Activated CD4-positive, alpha-beta T cell treated with anti-CD3 and anti-CD28 coated beads for 4 hours (primary cell): ENCODE measurements around the gene SUN1.

Source experiments
- DNase-seq, 2 donors: peaks; one replicate each; pipeline ENCODE4 v3.0.0-alpha.2; 2020

SUN1 gene

DNA sequence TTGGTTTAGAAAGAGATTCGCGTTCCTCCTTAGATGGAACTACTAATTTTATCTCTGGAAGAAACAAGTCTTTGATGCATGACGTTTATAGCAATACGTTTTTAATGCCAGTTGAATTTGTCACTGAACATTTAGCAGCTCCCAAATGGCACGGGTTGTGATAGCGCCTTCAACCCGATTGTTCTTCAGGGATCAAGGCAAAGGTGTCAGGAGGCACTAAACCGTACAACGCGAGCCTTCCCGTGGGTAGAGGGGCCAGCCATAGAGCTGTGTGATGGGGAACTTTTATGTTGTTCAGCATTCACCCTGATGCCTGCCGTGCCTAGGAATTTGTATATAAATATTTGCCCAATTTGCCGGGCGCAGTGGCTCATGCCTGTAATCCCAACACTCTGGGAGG is 47.4 kb downstream of the SUN1 start:
- no peak for DNase-seq

DNA sequence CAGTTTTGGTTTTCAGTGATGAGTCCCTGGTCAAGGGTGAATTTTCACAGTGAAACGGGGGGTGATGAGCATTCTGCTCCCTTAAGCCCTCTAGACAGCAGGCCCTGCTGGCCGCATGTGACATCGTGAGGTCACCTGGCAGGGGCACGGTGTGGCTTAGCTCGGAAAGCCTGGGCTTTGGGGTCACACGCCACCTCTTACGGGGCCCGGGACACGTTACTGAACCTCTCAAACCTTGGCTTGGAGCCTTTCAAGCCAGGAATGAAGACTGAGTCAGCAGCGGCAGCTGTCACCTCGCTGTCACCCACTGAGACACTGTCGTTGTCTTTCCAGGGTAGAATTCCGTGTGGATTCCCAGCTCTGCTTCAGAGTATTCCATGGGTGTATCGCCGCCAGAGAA is 48.2 kb downstream of the SUN1 start:
- DNase-seq: no peak

DNA sequence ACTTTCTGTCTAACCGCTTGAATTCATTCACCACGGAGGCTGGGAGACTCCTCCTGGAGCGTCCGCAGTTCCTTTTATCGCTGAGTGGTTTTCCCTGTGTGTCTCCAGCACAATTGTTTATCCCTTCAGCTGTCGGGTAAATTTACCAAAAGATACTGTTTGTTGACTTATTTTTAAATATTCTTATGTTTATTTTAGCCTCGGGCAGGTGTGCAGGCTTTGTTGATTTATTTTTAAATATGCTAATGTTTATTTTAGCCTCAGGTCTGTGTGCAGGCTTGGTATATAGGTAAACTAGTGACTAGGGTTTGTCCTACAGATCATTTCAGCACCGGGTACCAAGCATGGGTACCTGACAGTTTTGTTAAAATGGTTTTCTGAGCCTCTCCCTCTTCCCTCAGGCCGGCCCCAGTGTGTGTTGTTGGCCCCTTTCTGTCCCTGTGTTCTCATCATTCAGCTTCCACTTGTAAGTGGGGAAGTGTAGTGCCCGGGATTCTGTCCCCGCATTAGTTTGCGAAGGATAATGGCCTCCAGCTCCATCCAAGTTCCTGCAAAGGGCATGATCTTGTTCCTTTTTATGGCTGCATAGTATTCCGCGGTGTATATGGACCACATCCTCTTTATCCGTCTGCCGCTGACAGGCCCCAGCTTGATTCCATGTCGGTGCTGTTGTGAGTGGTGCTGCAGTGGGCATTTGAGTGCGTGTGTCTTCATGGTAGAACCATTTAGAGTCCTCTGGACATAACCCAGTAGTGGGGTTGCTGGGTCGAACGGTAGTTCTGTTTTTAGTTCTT is 49.4 kb downstream of the SUN1 start:
- DNase-seq: no peak

DNA sequence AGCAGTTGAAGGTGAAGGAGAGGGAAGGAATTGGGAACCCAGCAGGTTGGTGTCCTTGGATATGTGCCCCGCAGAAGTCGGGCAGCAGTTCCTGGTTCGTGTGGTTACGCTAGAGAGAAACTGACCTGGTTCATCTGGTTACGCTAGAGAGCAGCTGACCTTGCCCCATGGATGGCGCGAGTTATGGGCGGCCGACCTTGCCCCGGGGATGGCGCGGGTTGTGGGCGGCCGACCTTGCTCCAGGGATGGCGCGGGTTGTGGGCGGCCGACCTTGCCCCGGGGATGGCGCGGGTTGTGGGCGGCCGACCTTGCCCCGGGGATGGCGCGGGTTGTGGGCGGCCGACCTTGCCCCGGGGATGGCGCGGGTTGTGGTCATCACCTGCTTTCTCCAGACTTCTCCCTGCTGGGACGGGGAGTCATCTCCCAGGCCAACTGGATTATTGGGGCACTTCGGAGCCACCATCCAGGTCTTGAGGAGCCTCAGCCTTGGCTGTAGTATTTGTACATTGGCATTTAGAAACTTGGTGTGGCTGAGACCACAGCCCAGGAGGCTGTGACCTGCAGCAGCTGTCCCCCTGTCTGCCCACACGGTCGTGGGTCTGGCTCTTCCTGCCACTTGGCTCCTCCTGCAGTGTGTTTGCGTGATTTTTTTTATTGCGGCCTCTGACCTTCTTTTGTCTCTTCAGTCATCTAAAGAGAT is 50.2 kb downstream of the SUN1 start:
- no peak for DNase-seq

DNA sequence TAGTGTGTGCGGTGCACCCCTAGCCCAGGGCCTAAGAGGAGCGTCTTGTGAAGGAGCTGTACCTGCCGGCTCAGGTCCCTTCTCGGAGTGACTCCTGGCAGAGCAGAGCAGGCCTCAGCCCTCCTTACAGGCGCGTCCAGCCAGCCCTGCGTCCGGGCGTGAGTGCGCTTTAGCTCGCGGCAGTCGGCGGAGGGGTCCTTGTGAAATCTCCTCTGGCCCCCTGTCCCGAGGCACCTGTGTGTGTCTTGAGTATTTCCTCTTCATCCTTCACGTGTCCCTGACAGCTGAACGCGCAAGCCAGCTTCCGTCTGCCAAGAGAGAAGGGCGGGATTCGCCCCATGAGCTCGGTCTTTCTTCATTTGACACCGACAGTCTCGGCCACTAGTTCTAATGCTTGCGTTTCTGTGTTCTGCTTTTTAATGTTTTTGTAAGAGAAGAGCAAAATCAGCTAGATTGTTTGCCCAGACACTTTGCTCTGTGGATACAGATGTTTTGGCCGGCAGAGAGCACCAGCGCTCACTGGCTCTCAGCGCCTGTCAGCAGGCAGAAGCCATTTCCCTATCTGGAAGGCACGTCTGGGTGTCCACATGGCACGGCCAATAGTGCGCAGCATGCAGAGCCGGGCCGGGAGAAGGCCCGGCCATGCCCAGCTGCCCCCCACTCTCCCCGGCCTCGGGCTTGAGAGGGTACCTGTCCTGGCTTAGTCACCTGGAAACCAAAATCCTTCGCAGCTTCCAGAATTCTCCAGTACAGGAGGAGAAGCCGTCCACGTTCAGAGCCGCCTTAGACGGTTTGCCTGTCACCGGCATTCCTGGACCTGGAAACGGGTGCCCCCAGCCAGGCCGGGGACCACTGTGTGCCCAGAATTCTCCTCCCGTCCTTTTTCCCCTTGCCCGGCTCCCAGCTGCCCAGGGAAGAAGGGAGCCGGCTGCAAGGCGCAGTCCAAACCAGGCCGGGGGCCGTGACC is 51.1 kb downstream of the SUN1 start:
- DNase-seq: no peak

DNA sequence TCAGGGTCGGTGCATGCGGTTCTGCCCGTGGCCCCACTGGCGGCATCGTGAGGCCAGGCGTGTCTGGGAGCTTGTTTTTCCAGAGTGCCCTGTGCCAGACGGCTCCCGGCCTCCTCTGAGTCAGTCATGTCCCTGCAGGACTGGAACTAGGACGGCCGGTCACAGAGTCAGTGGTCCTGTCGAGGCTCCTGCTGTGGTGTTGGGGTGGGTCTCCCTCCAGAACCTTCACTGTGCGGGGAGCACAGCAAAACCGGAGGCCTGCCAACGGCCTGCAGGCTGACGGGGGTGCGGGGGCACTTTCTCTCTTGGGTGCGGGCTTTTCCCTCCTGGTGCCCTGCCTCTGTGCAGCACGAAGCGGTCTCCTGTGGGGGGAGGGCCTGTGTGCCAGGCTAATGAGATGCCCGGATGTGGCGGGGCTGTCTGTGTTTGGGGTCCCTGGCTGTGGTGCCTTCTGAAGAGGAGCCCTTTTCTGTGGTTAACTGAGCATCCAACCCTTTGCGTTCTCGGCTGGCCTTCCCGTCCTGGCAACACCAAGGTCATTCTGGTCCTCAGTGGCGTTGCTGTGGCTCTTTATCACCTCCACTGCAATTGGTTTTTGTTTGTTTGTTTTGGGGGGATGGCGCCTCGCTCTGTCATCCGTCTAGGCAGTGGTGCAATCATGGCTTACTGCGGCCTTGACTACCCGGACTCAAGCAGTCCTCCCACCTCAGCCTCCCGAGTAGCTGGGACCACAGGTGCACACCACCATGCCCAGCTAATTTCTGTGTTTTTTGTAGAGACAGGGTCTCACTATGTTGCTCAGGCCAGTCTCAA is 52.1 kb downstream of the SUN1 start:
- no peak for DNase-seq

DNA sequence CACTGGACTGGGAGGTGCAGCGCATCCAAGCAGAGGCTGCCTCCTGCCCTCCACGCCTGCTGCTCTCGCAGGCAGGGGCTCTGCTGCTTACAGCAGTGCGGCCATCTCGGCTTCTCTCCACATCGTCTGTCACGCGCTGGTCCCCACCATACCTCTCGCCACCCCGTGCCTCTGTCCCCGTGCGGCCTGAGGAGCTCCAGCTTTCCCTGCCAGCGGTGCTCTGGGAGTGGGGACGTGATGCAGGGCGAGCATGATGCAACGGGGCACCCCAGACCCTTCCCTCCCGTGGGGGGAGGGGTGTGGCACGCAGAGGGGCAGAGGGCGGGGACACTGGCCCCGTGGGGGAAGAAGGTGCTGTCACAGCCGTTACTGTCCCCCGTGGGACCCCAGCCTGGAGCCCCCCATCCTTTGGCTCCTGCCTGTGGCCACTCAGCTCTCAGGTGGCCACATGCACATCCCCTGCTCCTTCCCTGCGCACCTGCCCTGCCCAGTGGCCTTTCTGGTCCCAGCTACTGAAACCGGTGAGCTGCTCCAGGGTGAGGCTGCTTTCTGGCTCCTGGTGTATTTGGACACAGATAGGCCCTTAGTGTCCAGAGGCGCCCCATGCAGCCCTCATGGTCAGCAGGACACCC is 53.1 kb downstream of the SUN1 start:
- DNase-seq: no peak

DNA sequence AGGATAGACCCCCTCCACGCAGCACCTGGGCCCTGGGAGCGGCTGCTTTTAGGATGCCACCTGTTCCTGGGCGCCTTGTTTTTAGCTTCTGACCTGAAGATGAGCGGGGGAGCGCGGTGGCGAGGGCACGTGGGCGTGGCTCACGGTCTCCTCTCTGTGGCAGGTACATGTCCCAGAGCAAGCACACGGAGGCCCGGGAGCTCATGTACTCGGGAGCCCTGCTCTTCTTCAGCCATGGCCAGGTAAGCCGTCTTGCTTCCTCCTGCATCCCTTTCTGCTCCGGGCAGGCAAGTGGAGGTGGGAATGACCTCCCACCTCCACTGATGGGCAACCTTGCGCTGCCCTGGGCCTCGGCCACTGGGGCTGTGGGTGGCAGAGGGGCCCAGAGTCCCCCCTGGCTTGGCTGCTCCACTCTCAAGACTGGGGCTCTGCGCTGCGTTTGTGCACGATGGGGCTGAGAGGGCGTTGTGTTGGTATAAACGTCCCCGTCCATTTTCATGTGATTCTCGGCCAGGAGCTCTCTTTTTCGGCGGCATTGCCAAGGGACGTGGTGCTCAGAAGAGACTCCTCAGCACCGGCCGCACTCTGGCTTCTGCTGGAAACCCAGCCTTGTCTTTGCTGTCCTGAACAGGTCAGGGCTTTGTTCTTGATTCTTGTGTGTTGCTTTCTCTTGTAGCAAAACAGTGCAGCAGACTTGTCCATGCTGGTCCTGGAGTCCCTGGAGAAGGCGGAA is 53.8 kb downstream of the SUN1 start:
- no peak for DNase-seq

DNA sequence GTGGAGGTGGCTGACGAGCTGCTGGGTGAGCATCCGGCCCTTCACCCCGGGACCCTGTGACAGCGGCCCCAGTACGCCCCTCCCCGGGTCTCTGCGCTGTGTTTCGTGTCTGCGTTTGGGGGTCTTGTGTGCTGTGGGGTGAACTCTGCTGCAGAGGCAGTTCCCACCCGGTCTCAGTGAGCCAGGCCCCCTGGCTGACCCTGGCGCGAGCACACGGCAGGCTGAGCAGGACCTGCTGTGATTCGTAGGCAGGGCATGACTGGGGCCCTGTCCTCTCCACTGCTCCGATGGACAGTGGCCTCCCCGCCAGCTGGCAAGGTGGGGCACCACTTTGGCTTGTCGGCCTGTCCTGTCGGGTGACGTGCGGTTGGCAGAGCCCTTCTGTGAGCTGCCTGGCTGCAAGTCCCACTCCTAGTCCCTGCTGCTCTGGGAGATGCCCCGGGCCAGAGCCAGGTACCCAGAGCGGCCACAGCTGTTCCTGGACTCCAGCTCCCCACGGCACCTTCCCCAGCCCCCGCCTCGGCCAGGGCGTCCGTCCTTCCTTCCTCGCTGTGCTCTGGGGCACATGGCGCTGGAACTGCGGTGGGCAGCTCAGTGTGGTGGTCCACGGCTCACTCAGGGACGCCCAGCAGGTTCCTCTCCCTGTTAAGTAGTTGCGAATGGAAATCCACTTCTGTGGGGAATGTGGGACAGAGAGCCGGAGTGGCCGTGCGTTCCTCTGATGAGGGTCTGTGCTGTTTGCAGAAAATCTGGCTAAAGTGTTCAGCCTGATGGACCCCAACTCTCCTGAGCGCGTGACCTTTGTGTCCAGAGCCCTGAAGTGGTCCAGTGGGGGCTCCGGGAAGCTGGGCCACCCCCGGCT is 54.6 kb downstream of the SUN1 start:
- DNase-seq: no peak

DNA sequence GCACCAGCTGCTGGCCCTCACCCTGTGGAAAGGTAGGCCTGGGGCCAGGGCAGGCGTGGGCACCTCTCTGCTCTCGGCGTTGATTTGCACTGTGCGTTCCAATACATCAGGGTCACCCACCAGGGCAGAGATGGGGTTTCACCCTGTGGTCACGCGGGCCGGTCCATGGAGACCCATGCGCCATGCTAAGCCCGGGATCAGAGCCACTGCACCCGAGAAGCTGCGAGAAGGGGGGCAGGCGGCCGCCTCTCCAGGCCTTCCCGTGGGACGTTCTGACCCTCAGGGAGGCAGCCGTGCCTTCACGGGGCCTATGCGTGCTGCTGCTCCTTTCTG is 55.2 kb downstream of the SUN1 start:
- DNase-seq: no peak

DNA sequence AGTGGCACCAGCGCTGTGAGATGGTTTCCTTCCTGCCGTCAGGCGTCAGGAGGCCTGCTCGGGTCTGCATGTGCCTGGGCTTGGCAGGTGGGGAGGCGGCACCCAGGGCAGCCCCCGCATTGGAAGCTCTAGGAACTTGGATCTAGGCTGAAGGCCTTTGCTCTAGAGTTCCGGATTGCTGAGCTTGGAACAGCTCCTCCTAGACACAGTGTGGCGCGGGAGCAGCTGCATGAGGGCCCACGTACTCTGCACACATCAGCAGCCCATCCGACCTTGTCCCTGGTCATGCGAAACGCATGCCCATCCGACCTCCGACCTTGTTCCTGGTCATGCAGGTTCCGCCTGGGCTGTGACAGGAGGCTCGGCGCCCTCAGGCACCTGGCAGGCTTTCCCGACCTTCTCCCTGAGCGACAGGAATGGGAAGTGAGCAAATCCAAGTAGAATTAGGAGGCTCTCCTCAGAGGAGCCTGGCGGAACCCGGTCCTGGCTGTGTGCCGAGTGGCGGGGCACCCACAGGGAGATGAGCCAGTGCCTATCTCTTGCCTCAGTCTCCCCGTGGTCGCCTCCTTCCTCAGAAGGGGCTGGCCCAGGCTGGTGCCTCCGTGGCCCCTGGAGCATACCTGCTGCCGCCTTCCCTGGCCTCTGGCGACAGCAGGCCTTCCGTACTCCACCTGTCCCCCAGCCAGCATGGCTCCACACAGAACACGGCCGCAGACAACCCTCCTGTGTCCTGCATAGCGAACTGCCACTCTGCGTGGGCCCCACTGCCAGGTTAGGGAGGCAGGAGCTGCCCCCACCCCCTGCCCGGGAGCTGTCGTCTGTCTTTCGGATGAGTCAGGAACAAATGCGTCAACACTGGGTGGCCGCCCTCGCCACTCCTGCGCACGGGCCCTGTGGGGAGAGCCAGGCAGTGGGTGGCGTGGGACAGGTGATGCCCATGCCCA is 56.1 kb downstream of the SUN1 start:
- DNase-seq: no peak

DNA sequence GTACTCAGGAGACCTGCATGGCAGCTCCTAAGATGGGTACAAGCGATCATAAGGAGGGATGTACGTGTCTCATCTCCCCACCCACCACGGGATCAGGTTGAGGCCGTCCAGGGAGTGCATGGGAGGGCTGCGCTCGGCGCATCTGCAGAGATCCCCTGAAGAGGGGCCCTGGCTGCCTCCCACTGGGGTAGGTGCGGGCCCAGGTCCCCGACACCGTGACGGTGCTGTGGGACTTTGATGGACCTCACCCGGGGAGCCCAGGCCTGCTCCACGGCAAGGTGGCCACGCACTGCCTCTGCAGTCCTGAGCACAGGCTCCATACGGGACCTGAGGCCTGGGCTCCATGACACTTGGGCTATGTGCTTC is 56.7 kb downstream of the SUN1 start:
- no peak for DNase-seq

DNA sequence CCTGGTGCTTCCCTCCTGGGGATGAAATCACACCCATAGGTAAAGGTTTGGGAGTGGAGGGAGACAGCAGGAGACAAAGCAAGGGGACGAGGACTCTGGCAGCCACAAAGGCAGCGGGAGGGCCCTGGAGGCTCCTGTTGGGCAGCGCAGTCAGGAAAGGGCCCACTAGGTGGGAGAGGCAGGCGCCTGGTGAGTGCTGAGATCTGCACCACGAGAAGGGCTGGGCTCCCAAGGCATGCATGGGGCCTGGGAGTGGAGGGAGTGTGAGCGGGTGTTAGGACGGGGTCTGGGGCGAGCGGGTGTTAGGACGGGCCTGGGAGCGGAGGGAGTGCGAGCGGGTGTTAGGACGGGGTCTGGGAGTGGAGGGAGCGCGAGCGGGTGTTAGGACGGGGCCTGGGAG is 57.1 kb downstream of the SUN1 start:
- DNase-seq: no peak

DNA sequence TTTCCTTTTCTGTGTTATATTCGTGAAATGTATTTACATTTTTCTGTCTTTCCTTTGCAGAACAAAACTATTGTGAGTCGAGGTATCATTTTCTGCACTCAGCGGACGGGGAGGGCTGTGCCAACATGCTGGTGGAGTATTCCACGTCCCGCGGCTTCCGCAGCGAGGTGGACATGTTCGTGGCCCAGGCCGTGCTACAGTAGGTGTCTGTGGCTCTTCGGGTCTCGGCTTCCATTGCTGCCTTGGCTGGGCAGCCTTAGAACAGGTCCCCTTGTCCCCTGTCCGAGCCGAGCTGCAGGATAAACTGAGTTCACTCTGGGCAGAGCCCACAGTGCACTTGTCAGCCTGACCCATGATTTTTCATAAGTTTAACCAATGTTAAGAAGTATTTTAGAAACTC is 58.6 kb downstream of the SUN1 start:
- no peak for DNase-seq

DNA sequence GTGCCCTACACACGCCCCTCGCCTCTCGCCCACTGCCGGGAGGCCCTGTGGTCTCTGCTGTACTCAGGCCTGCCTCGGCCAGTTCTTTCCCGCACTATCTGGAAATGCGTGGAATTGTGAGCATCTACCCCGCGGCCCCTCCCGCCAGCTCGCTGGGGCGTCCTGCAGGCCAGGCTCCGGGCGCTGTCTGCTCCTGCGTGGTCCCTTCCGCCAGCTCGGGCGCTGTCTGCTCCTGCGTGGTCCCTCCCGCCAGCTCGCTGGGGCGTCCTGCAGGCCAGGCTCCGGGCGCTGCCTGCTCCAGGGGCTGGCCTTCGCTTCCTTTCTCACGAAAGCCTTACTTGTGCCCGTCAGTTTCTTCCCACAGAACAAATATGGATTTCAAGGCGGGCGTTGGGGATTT is 59.0 kb downstream of the SUN1 start:
- DNase-seq: no peak

DNA sequence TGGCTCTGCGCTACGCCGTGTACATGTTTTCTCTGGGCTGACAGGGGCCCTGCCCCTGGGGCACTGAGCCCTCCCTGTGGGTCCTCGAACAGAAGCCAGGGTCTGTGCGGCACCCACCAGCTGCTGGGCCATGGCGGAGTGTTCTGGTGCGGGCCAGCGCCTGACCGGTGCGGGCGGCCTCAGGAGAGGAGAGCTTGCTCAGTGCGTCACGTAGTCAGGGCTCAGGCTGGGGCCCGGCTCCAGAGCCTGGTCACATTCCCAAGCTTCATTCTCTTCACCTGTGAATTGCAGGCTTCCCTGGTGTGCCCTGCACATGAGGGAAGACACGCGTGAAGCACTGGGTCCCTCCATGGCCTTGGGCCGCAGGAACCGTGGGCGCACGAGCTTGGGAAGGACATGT is 59.5 kb downstream of the SUN1 start:
- DNase-seq: no peak

DNA sequence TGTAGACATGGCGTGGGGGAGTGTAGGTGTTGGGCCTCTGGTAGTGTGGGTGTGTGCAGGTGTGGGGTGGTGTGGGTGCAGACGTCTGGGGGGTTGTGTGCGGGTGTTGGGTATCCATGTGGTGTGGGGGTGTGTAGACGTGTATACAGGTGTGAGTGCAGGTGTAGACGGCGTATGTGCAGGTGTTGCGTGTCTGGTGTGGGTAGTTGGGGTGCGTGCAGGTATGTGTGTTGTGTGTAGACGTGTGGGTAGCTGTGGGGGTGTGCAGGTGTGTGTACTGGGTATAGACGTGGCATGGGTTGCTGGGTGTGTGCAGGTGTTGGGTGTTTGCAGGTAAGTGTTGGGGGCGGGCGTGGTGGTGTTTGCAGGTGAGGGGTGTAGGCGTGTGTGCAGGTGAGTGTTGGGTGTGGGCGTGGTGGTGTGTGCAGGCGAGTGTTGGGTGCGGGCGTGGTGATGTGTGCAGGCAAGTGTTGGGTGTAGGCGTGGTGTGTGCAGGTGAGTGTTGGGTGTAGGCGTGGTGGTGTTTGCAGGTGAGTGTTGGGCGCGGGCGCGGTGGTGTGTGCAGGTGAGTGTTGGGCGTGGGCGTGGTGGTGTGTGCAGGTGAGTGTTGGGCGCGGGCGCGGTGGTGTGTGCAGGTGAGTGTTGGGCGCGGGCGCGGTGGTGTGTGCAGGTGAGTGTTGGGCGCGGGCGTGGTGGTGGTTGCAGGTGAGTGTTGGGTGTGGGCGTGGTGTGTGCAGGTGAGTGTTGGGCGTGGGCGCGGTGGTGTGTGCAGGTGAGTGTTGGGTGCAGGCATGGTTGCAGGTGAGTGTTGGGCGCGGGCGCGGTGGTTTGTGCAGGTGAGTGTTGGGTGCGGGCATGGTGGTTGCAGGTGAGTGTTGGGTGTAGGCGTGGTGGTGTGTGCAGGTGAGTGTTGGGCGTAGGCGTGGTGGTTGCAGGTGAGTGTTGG is 60.6 kb downstream of the SUN1 start:
- DNase-seq: no peak

DNA sequence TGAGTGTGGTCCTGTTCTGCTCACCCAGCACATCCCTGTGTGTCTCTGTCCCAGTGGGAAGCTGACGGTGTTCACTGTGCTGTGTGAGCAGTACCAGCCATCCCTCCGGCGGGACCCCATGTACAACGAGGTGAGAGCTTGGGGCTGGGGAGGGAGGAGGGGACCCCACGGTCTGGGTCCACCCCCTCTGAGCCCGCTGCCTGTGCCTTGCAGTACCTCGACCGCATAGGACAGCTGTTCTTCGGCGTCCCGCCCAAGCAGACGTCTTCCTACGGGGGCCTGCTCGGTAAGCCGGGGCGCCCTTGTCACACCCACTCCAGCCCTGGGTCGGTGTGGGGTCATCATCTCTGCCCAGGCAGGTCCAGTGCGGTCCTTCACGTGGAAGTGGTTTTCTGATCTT is 61.4 kb downstream of the SUN1 start:
- DNase-seq: no peak
